Mesodermal cell (in vitro differentiated cells): ENCODE measurements around the gene KRTAP10-8.
"Not testable (repeated sequence)": the region's sequence is repeated elsewhere in the genome, so short reads cannot be mapped to it uniquely, and the experiment has no call there.

ENCODE experiments used
- H3K27ac ChIP-seq: 2 replicates; pipeline ENCODE4 v1.7.0; 2013; ENCODE audit warnings: mild to moderate bottlenecking, low read depth, low read length, moderate library complexity; ENCODE audit not compliant: severe bottlenecking
- H3K36me3 ChIP-seq: 2 replicates; pipeline ENCODE4 v1.7.1; 2013; ENCODE audit warnings: mild to moderate bottlenecking, low read length, moderate library complexity; ENCODE audit not compliant: control insufficient read depth, insufficient read depth
- H3K4me1 ChIP-seq: one replicate; pipeline ENCODE4 v1.7.1; 2013; ENCODE audit warnings: mild to moderate bottlenecking, low read length; ENCODE audit not compliant: insufficient read depth, control insufficient read depth, poor library complexity, severe bottlenecking
- H3K4me3 ChIP-seq: 2 replicates; pipeline ENCODE4 v1.7.0; 2013; ENCODE audit warnings: low read length, control low read depth, mild to moderate bottlenecking; ENCODE audit not compliant: insufficient read depth, poor library complexity, severe bottlenecking; ENCODE audit errors: extremely low read depth
- H3K9me3 ChIP-seq: 2 replicates; pipeline ENCODE4 v1.7.1; 2013; ENCODE audit warnings: mild to moderate bottlenecking, low read length, moderate library complexity; ENCODE audit not compliant: control insufficient read depth
- WGBS, 2 experiments: methylation state at CpG; one replicate each; pipeline ENCODE4 v1.1.5; 2013; ENCODE audit warnings: missing lambda C conversion rate in 2 of 2; ENCODE audit not compliant: insufficient coverage in 2 of 2; 5-methylcytosine and 5-hydroxymethylcytosine counted together

The KRTAP10-8 gene

DNA sequence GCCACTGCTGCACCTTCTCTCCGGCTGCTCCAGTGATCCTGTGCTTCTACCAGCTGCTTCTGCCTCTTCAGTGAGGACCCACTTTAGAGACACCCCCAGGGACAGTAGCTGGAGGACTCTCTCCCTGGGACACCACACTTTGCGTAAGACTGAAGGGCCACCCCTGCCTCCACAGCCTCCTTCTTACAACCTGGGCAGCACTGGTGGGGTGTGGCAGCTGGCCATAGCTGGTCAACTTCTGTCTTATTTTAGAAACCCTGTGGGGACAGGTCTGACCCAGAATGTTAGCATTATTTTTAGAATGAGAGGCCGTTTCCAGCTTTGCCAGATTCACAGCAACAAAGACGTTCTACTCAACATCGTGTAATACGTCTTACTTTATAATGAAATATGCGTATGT is 13.9 kb downstream of the KRTAP10-8 start:
- no peak overlapping the region for H3K4me3 ChIP-seq
- no peaks in the 10 kb centered on the region for H3K4me1 ChIP-seq
- WGBS, 2 experiments = 92 to 100% methylated on average over 1 to 4 of the region's 7 CpGs
- no peak overlapping the region for H3K27ac ChIP-seq
- peaks cover 39% of the 10 kb centered on the region for H3K9me3 ChIP-seq
- H3K36me3 ChIP-seq = no peaks in the 10 kb centered on the region

DNA sequence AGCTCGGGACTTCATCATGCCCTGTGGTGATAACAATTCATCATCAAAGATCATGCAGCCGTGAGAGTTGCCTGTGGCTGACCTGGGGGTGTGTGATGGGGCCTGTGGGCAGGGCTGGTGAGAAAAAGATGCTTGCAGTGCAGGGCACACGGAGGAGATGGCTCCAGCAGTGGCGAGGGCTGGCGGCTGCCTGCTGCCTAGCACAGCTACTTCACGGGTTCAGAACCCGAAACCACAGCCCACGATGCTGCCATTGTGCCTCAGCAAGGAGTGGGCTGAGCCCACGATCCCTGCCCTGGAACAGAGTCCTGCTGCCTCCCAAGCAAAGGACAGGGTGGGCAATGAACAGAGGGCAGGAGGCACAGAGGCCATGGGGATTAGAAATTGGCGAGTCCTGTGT is 14.4 kb downstream of the KRTAP10-8 start:
- no peaks in the 10 kb centered on the region for H3K36me3 ChIP-seq
- H3K27ac ChIP-seq = no peak overlapping the region
- 90 to 91% methylated on average over 8 to 10 of the region's 10 CpGs for WGBS, 2 experiments
- no peak overlapping the region for H3K4me3 ChIP-seq
- H3K4me1 ChIP-seq = no peaks in the 10 kb centered on the region
- H3K9me3 ChIP-seq = peaks cover 39% of the 10 kb centered on the region

DNA sequence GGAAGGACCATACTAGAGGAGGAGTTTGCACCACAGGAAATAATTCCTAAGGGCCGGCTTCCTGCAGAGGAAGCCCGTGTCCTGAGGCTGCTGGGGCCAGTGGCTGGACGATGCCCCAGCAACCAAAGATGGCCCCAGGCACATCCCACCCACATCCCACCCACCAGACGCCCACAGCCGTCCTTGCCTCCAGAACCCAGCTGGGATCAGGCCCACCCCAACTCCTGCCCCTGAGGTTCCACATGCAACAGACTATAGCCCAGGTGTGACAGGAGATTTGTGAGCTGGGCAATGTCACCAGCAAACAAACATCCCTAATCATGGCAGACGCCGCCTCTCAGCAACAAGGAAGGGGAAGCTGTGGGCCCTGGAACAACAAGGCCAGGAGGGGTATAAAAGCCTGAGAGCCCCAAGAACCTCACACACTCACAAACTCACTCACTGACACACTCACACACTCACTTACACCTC is 14.8 kb downstream of the KRTAP10-8 start, which contains the start of gene KRTAP10-9:
Gene KRTAP10-9, plus strand, starts transcription at position 421 of the 471 bp plus-strand sequence. CDS start 79 bp downstream, outside the sequence.
- peaks cover 39% of the 10 kb centered on the region for H3K9me3 ChIP-seq
- 82 to 89% methylated on average over 2 to 6 of the region's 7 CpGs for WGBS, 2 experiments
- H3K4me3 ChIP-seq = no peak within 1 kb of the TSS

DNA sequence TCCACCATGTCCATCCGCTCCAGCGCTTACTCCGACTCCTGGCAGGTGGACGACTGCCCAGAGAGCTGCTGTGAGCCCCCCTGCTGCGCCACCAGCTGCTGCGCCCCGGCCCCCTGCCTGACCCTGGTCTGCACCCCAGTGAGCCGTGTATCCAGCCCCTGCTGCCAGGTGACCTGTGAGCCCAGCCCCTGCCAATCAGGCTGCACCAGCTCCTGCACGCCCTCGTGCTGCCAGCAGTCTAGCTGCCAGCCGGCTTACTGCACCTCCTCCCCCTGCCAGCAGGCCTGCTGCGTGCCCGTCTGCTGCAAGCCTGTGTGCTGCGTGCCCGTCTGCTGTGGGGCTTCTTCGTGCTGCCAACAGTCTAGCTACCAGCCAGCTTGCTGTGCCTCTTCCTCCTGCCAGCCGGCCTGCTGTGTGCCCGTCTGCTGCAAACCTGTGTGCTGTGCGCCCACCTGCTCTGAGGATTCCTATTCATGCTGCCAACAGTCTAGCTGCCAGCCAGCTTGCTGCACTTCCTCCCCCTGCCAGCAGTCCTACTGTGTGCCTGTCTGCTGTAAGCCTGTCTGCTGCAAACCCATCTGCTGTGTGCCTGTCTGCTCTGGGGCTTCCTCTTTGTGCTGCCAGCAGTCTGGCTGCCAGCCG is 15.4 kb downstream of the KRTAP10-8 start:
- not testable (repeated sequence) for H3K36me3 ChIP-seq, H3K4me3 ChIP-seq, H3K27ac ChIP-seq, H3K4me1 ChIP-seq
- H3K9me3 ChIP-seq = peaks cover 37% of the 10 kb centered on the region
- WGBS, 2 experiments = 93 to 94% methylated on average over 10 to 16 of the region's 20 CpGs

More for the DNA sequence above, 14.8 kb downstream of the KRTAP10-8 start, which contains the start of gene KRTAP10-9:
- Histone ChIP-seq H3K4me1 (no peaks in the 10 kb centered on the region), H3K27ac (no peak within 1 kb of the TSS), H3K36me3 (no peaks in the 10 kb centered on the region)

DNA sequence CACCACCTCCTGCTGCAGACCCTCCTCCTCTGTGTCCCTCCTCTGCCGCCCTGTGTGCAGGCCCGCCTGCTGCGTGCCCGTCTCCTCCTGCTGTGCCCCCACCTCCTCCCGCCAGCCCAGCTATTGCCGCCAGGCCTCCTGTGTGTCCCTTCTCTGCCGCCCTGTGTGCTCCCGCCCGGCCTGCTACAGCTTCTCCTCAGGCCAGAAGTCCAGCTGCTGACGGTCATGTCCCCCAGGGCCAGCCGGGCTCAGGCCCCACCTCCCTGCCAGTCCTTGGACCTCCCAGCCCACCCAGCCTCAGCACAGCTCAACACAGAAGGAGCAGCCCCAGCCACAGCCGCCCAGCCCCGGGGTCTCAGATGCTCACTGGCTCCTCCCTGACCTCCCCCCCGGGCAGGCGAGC is 16.0 kb downstream of the KRTAP10-8 start:
- peaks cover 33% of the 10 kb centered on the region for H3K9me3 ChIP-seq
- H3K4me3 ChIP-seq, H3K4me1 ChIP-seq, H3K36me3 ChIP-seq, H3K27ac ChIP-seq: not testable (repeated sequence)
- WGBS, 2 experiments = 80 to 84% methylated on average over 2 to 14 of the region's 15 CpGs

DNA sequence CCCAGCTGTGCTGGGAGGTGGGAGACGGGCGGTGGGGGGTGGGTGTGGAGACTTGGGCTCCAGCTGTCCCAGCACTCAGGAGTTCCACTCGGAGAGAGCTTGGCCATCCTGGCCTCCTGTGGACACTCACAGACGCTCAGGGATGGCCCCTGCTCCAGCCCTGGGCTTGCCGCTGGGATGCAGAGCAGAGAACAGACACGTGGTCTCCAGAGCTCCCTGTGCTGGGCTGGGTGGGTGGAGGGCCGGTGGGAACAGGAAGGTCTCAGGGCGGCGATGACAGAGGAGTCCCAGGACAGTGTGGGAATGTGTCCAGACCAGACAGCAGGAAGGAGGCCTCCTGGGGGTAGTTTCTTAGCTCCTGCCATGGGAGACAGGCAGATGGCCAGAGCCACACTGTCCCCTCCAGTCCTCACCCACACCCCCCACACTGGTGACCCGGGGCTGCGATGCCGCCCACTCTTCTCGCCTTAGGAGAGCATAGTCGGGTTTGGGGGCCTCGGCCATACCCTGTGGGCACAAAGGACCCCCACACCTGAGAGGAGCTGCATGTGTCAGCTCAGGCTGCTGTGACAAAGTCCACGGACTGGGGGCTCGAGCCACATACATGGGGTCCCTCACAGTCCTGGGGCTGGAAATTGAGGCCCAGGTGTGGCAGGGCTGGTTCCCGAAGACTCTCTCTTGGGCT is 17.0 kb downstream of the KRTAP10-8 start:
- Histone ChIP-seq H3K4me3 (no peak overlapping the region), H3K4me1 (no peaks in the 10 kb centered on the region), H3K27ac (no peak overlapping the region), H3K9me3 (peaks cover 23% of the 10 kb centered on the region), H3K36me3 (no peaks in the 10 kb centered on the region)
- WGBS, 2 experiments = 91 to 93% methylated on average over 12 to 13 of the region's 18 CpGs

DNA sequence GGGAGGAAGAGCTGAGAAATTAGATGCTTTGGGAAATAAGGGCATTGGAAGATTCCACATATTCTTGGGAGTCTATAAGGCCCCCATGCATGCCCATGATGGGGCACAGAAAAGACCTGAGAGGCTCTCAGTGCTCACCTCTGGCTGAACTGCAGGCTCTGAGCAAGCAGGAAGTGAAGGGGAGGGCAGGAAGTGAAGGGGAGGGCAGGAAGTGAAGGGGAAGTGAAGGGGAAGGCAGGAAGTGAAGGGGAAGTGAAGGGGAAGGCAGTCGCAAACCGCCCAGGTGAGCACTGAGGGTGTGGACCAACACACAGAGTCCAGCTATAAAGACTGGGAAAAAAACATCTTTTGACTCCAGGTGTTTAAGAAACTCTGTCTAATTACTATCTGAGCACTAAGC is 18.6 kb downstream of the KRTAP10-8 start:
- no peak overlapping the region for H3K4me3 ChIP-seq
- WGBS, 2 experiments = 100% methylated on average over 2 of the region's 2 CpGs; no CpG with 5 or more reads in 1 of the 2 experiments
- H3K36me3 ChIP-seq = no peaks in the 10 kb centered on the region
- H3K4me1 ChIP-seq = no peaks in the 10 kb centered on the region
- H3K9me3 ChIP-seq = peaks cover 7% of the 10 kb centered on the region
- no peak overlapping the region for H3K27ac ChIP-seq

DNA sequence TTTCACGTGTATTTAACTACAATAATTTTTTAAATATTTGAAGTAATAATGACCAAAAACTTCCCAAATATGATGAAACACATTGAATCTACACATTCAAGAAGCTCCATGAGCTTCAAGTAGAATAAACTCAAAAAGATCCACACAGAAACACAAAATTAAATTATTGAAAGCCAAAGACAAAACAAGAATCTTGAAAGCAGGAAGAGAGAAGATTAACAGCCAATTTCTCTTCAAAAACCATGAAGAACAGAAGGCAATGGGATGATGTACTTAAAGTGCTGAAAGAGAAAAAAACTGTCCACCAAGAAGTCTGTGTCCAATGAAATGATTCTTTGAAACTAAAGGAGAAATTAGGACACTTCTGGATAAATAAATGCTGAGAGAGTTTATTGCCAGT is 20.2 kb downstream of the KRTAP10-8 start:
- Histone ChIP-seq H3K4me3 (no peak overlapping the region), H3K4me1 (no peaks in the 10 kb centered on the region), H3K27ac (no peak overlapping the region), H3K36me3 (no peaks in the 10 kb centered on the region), H3K9me3 (peaks cover 3% of the 10 kb centered on the region)
- no CpG with 5 or more reads among the region's 1 CpG for WGBS, 2 experiments

DNA sequence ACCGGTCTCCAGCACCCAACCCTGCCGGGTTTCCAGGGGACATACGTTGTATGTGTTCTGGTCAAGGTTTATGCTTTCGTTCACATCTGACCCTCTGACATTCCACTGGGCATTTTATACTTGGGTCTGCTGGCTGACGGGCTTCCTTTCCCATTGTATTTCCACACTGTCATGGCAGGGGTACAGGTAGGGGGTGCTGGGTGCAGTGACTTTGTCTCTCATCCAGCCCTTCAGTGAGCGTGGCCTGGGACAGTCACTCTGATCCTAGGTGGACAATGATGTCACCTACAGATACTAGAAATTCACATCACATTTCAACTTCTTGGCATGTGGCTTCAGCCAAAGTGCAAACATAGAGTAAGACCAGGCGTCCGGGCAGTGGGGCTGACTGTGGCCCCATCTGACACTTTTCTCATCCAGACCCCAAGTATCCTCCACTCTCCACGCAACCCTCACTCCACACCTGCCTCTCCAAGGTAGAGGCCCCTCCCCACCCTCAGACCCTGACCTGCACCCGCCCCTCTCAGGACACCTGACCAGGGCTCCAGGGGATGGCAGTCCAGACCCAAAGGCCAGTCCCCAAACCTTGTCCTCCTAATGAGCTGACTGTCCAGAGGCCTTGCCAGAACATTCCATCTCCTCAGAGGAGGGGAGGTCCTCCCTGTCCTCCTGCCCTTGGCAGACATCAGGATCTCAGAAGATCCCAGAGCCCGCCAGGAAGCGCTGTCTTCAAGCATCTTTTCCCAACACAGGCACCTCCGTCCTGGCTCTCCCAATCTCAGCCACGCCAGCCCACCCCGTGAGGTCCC is 24.5 kb downstream of the KRTAP10-8 start:
- WGBS, 2 experiments = 86 to 93% methylated on average over 11 to 14 of the region's 15 CpGs
- Histone ChIP-seq H3K4me1 (no peaks in the 10 kb centered on the region), H3K4me3 (no peak overlapping the region)

DNA sequence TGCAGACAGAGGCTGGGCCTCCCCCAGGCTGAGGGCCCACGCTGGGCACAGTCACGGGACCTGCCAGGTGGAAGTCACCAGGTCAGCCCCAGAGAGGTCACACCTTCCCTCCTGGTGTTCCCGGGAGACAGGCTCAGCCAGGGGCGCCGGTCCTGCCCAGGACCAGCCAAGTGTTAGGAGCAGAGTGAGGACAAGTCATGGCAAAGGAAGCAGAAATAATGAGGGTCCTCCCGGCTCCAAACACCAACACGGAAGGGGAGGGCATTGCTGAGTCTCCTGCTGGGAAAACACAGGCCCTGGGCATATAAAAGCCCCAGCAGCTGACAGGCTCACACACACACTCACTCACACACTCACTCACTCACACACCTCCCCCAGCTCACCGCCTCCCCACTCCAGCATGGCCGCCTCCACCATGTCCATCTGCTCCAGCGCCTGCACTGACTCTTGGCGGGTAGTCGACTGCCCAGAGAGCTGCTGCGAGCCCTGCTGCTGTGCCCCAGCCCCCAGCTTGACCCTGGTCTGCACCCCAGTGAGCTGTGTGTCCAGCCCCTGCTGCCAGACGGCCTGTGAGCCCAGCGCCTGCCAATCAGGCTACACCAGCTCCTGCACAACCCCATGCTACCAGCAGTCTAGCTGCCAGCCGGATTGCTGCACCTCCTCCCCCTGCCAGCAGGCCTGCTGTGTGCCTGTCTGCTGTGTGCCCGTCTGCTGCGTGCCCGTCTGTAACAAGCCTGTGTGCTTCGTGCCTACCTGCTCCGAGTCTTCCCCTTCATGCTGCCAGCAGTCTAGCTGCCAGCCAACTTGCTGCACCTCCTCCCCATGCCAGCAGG is 25.4 kb downstream of the KRTAP10-8 start, which contains the start of gene KRTAP10-10:
Gene KRTAP10-10, plus strand, starts transcription at position 339 of the 833 bp plus-strand sequence. Its CDS starts 62 bp downstream, at position 401.
- H3K36me3 ChIP-seq = no peaks in the 10 kb centered on the region
- 71 to 76% methylated on average over 15 to 20 of the region's 21 CpGs for WGBS, 2 experiments
- H3K4me1 ChIP-seq = no peaks in the 10 kb centered on the region
- H3K9me3 ChIP-seq = peaks cover 7% of the 10 kb centered on the region
- no peak within 1 kb of the TSS for H3K4me3 ChIP-seq
- H3K27ac ChIP-seq = no peak within 1 kb of the TSS

More for the DNA sequence above, 24.5 kb downstream of the KRTAP10-8 start:
- Histone ChIP-seq H3K27ac (no peak overlapping the region), H3K9me3 (peaks cover 9% of the 10 kb centered on the region), H3K36me3 (no peaks in the 10 kb centered on the region)
